ENCODE results near the gene NAA15. TPM values are rescaled to one million over a fixed set of nuclear protein-coding genes. Genes with fewer than 3 reads are reported as not detected.

The NAA15 gene
- total RNA-seq, 1 experiment from 2014 or later: 55.0 TPM

- DNase-seq (ENCODE audit: low read depth, low spot score): no peak
- no TSS peak for BruUV-seq (replicated peaks)
Measured at GRCh38 chr4:139286186-139286698, 15.1 kb upstream of the NAA15 start.

DNA sequence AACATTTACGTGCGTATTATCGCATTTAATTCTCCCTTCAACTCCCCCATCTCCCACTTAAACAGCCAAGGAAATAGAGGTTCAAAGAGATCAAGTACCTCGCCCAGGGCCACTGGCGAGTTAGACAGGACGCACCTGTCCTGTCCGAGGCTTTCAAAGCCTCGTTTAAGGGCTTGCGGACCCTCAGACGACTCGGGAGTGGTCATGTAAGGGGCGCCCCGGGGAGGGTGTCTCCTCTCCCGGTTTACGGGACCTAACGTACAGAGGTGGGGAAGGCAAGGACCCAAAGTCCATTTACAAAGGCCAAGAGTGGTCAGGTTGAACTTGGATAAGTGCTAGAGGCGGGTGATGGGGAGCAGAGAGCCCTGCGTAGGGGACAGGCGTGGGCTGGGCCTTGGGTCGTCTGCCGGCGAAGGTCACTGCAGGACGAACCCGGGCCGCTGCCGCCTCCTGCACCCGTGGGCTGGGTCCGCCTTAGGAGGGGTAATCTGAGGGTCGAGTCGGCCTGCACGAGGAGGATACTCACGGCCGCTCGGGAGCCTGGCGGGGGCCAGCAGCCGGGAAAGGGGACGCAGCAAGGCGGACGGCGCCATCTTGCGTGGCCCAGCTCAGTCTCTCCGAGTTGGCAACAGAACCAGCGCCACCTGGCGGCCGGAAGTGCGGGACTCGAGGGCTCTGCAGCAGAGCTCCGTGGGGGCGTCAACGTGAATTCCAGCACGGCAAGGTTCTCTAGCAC lies 5.9 kb upstream of the NAA15 start:
- in situ Hi-C loops (cut with HindIII; ENCODE audit: low pct_unique_long_range_greater_than_20kb, low sequenced_read_pairs): no loop called here

More at GRCh38 chr4:139286186-139286698, 15.1 kb upstream of the NAA15 start:
- no peaks in the 10 kb centered on the region for H3K9me3 ChIP-seq (ENCODE audit: control insufficient read depth, insufficient read depth, low read depth, low read length)
- intact Hi-C loops (cut with micrococcal nuclease; ENCODE audit: unreplicated experiment) (no loop called here), in situ Hi-C loops (cut with HindIII; ENCODE audit: low pct_unique_long_range_greater_than_20kb, low sequenced_read_pairs) (no loop called here)
- H3K4me3 ChIP-seq (ENCODE audit: low read depth in 2 of 2, low read length in 2 of 2): no peak overlapping the region
- POLR2A ChIA-PET: no interaction called here
- no peak overlapping the region for H3K27ac ChIP-seq (ENCODE audit: low read length)
- CTCF ChIA-PET: interaction anchor here (0.6 kb wide), 1 partner anchor 57 kb away, joined by 5 read pairs; no protein-coding TSS in a partner anchor
- H3K4me1 ChIP-seq (ENCODE audit: control insufficient read depth, insufficient read depth, low read length): no peaks in the 10 kb centered on the region
- no peak for TF ChIP-seq TCF7L2 (IDR thresholded peaks at IDR 0.05; ENCODE audit: low read depth, low read length)
- no peak for TF ChIP-seq REST (IDR thresholded peaks at IDR 0.05; ENCODE audit: insufficient read depth in 1 of 2, low read depth in 2 of 2, low read length in 1 of 2)
- TF ChIP-seq, protein P1, sequence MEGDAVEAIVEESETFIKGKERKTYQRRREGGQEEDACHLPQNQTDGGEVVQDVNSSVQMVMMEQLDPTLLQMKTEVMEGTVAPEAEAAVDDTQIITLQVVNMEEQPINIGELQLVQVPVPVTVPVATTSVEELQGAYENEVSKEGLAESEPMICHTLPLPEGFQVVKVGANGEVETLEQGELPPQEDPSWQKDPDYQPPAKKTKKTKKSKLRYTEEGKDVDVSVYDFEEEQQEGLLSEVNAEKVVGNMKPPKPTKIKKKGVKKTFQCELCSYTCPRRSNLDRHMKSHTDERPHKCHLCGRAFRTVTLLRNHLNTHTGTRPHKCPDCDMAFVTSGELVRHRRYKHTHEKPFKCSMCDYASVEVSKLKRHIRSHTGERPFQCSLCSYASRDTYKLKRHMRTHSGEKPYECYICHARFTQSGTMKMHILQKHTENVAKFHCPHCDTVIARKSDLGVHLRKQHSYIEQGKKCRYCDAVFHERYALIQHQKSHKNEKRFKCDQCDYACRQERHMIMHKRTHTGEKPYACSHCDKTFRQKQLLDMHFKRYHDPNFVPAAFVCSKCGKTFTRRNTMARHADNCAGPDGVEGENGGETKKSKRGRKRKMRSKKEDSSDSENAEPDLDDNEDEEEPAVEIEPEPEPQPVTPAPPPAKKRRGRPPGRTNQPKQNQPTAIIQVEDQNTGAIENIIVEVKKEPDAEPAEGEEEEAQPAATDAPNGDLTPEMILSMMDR (IDR thresholded peaks at IDR 0.05): no peak
- TF ChIP-seq SIN3A (IDR thresholded peaks at IDR 0.05; ENCODE audit: borderline replicate concordance, insufficient read depth, low read depth, low read length): no peak
- TF ChIP-seq POLR2AphosphoS5 (IDR thresholded peaks at IDR 0.05; ENCODE audit: low read depth, low read length): no peak
- ATAC-seq: no peak
- no peaks in the 10 kb centered on the region for H3K36me3 ChIP-seq (ENCODE audit: control insufficient read depth, insufficient read depth, low read length)
- H3K27me3 ChIP-seq (ENCODE audit: control insufficient read depth, insufficient read depth, low read length): no peaks in the 10 kb centered on the region

More for the DNA sequence above, 5.9 kb upstream of the NAA15 start:
- BruUV-seq (replicated peaks): no TSS peak
- POLR2A ChIA-PET: interaction anchor here (0.5 to 0.6 kb wide), 4 partner anchors 36 to 200 kb away, joined by 3 to 9 read pairs (median 4); no protein-coding TSS in a partner anchor
- peak; percentile 74 for TF ChIP-seq POLR2AphosphoS5 (IDR thresholded peaks at IDR 0.05; ENCODE audit: low read depth, low read length)
- TF ChIP-seq, protein P1 (IDR thresholded peaks at IDR 0.05): peak; percentile 91
- TF ChIP-seq TCF7L2 (IDR thresholded peaks at IDR 0.05; ENCODE audit: low read depth, low read length): no peak
- TF ChIP-seq REST (IDR thresholded peaks at IDR 0.05; ENCODE audit: insufficient read depth in 1 of 2, low read depth in 2 of 2, low read length in 1 of 2): no peak
- TF ChIP-seq SIN3A (IDR thresholded peaks at IDR 0.05; ENCODE audit: borderline replicate concordance, insufficient read depth, low read depth, low read length): peak; percentile 56; the same call in 1 of the 2 replicates
- CTCF ChIA-PET: interaction anchor here (1.1 to 1.4 kb wide), 2 partner anchors 15 to 66 kb away, joined by 3 to 8 read pairs; partner anchors contain the start of gene MGARP
- ATAC-seq (peak; percentile 98), DNase-seq (ENCODE audit: low read depth, low spot score) (peak; percentile 64)
- peaks cover 11% of the 10 kb centered on the region; the same call in 1 of the 2 replicates for H3K4me1 ChIP-seq (ENCODE audit: control insufficient read depth, insufficient read depth, low read length)
- H3K27me3 ChIP-seq (ENCODE audit: control insufficient read depth, insufficient read depth, low read length): no peaks in the 10 kb centered on the region
- intact Hi-C loops (cut with micrococcal nuclease; ENCODE audit: unreplicated experiment): no loop called here
- peak overlapping the region; percentile 71 to 90 for H3K4me3 ChIP-seq (ENCODE audit: low read depth in 2 of 2, low read length in 2 of 2)
- no peaks in the 10 kb centered on the region for H3K9me3 ChIP-seq (ENCODE audit: control insufficient read depth, insufficient read depth, low read depth, low read length)
- peaks cover 7% of the 10 kb centered on the region for H3K36me3 ChIP-seq (ENCODE audit: control insufficient read depth, insufficient read depth, low read length)
- peak overlapping the region; percentile 90 for H3K27ac ChIP-seq (ENCODE audit: low read length)

Data from Panc1 (cell line).